ENCODE measurements around the gene NAALADL1. TPM values are rescaled to one million over a fixed set of nuclear protein-coding genes. Genes with fewer than 3 reads are reported as not detected.
A peak's percentile ranks its signal among the peaks of the same experiment; 100 is the strongest.
"Not testable (repeated sequence)": the region's sequence is repeated elsewhere in the genome, so short reads cannot be mapped to it uniquely, and the experiment has no call there.

NAALADL1 gene
- total RNA-seq, 1 experiment from 2014 or later = not detected

DNA sequence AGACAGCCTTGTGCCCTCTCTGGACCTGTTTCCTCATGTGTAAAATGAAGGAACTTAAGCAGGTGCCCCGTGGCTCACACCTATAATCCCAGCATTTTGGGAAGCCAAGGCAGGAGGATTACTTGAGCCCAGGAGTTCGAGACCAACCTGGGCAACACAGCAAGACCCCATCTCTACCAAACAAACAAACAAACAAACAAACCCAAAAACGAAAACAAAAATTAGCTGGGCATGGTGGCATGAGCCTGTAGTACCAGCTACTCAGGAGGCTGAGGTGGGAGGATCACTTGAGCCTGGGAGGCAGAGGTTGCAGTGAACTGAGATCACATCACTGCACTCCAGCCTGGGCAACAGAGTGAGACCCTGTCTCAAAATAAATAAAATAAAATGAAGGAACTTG is 54.4 kb downstream of the NAALADL1 start:
- H3K36me3 ChIP-seq; H3K9me3 ChIP-seq (replicated peaks); H3K27ac ChIP-seq; H3K4me3 ChIP-seq; DNase-seq (ENCODE audit: low read depth in 1 of 2, low spot score in 2 of 2); H3K27me3 ChIP-seq (replicated peaks): not testable (repeated sequence)
- peaks cover 17% of the 10 kb centered on the region for H3K4me1 ChIP-seq (replicated peaks)

DNA sequence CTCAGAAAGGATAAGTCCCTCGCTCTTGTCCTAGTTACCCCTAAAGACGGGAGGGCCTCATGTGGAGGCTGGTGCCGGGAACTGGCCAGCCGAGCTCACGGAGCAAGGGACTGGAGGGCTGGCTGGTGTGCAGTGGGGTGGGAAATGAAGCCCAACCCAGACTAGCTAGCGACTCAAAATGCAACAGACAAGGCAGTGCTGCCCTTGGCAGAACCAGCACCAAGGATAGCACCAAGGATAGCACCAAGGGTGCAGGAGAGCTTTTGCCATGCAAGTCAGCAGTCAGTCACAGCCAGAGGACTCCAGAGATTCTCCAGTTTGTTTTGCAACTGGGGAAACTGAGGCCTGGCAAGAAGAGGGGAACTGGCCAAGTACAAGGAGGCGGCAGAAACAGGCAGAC is 55.1 kb downstream of the NAALADL1 start:
- Histone ChIP-seq H3K4me1 (replicated peaks) (peaks cover 17% of the 10 kb centered on the region), H3K27ac (no peak overlapping the region), H3K4me3 (no peak overlapping the region), H3K36me3 (no peaks in the 10 kb centered on the region), H3K9me3 (replicated peaks) (no peaks in the 10 kb centered on the region), H3K27me3 (replicated peaks) (no peaks in the 10 kb centered on the region)
- DNase-seq (ENCODE audit: low read depth in 1 of 2, low spot score in 2 of 2) = no peak

DNA sequence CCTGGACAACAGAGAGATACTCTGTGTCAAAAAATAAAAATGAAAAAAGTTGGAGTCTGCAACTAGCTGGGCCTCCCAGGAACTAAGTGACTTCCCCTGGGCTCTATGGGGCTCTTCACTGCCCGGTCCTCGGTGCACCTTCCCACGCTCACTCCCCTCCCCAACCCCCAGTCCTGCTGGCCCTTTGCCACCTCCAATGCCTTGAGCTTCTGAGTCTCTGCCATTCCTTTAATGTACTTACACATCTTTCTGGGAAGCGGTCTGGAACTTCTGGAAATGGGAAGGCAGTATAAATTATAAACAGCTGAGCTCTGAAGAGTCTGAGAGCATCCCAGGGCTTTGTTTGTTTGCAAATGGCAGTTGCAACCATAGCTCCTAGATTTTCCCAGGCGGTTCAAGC is 55.6 kb downstream of the NAALADL1 start:
- H3K27ac ChIP-seq = no peak overlapping the region
- H3K36me3 ChIP-seq = no peaks in the 10 kb centered on the region
- peaks cover 16% of the 10 kb centered on the region for H3K4me1 ChIP-seq (replicated peaks)
- H3K4me3 ChIP-seq = no peak overlapping the region
- no peaks in the 10 kb centered on the region for H3K9me3 ChIP-seq (replicated peaks)
- H3K27me3 ChIP-seq (replicated peaks) = no peaks in the 10 kb centered on the region
- no peak for DNase-seq (ENCODE audit: low read depth in 1 of 2, low spot score in 2 of 2)

DNA sequence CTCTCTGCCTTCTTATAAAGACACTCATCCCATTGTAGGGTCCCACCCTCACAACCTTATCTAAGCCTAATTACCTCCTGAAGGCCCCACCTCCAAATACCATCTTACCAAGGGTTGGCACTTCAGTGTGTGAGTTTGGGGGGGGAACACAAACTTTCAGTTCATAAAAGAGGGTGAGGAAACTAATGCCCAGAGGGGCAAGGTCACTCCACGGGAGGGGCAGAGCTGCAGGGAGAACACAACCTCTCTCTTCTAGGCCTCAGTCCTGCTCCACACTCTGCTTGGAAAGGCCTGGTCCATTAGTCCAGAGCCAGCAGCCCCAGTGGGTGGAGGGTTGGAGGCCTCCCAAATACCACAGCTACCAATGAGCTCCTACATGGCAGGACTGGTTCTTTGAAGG is 58.9 kb downstream of the NAALADL1 start:
- Histone ChIP-seq H3K27ac (no peak overlapping the region), H3K36me3 (no peaks in the 10 kb centered on the region), H3K4me1 (replicated peaks) (peaks cover 10% of the 10 kb centered on the region), H3K9me3 (replicated peaks) (no peaks in the 10 kb centered on the region), H3K4me3 (no peak overlapping the region), H3K27me3 (replicated peaks) (no peaks in the 10 kb centered on the region)
- no peak for DNase-seq (ENCODE audit: low read depth in 1 of 2, low spot score in 2 of 2)

DNA sequence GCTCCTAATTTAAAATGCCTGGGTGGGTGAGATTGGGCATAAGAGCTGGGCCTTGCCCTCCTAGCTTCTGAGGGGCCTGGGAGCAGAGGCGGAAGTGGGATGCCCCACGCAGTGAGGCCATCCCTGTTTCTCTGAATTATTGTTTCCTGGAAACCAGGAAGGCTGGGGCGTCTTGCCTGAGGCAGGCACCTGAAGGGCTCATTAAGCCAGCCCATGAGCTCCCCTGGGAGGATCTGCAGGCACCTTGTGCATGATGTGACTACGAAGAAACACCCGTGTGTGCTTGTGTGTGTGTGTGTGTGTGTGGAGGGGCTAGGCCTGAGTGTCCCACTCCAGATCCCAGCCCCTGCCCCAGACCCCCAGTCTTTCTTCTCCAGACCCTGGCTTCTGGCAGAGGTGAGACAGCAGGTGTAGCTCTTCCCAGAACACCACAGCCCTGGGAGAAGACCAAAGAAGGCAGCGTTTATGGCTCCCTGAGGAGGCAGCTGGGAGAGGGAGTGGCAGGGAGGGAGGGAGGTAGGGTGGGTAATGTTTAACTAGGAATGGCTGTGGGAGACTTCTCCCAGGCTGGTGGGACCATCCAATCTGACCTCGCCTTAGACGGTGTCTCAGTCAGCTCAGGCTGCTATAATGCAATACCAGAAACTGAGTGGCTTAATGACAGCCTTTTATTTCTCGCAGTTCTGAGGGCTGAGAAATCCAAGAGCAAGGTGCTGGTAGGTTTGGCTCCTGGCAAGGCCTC is 59.5 kb downstream of the NAALADL1 start:
- H3K27ac ChIP-seq = no peak overlapping the region
- H3K4me3 ChIP-seq = no peak overlapping the region
- H3K4me1 ChIP-seq (replicated peaks) = peaks cover 10% of the 10 kb centered on the region
- no peak for DNase-seq (ENCODE audit: low read depth in 1 of 2, low spot score in 2 of 2)
- H3K36me3 ChIP-seq = no peaks in the 10 kb centered on the region
- H3K9me3 ChIP-seq (replicated peaks) = no peaks in the 10 kb centered on the region
- H3K27me3 ChIP-seq (replicated peaks) = no peaks in the 10 kb centered on the region

DNA sequence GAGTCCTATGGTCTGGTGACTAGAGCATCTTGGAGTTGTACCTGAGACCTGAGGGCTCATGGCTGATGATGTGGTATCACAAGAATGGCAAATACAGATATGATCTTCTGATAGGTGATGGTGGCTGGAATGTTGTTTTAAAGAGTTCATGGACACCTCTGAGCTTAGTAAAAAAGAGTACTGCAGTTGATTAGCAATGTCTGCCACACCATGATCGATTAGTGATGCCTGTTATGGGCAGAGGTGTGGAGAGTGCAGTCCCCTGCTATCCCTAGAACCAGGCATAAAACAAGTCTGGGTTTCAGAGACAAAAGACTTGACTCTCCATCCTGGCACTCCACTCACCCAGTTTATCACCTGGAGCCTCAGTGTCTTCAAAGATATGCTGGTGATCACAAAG is 60.2 kb downstream of the NAALADL1 start:
- no peak overlapping the region for H3K27ac ChIP-seq
- peaks cover 10% of the 10 kb centered on the region for H3K4me1 ChIP-seq (replicated peaks)
- H3K36me3 ChIP-seq = no peaks in the 10 kb centered on the region
- DNase-seq (ENCODE audit: low read depth in 1 of 2, low spot score in 2 of 2) = no peak
- H3K27me3 ChIP-seq (replicated peaks) = no peaks in the 10 kb centered on the region
- no peaks in the 10 kb centered on the region for H3K9me3 ChIP-seq (replicated peaks)
- H3K4me3 ChIP-seq = no peak overlapping the region

DNA sequence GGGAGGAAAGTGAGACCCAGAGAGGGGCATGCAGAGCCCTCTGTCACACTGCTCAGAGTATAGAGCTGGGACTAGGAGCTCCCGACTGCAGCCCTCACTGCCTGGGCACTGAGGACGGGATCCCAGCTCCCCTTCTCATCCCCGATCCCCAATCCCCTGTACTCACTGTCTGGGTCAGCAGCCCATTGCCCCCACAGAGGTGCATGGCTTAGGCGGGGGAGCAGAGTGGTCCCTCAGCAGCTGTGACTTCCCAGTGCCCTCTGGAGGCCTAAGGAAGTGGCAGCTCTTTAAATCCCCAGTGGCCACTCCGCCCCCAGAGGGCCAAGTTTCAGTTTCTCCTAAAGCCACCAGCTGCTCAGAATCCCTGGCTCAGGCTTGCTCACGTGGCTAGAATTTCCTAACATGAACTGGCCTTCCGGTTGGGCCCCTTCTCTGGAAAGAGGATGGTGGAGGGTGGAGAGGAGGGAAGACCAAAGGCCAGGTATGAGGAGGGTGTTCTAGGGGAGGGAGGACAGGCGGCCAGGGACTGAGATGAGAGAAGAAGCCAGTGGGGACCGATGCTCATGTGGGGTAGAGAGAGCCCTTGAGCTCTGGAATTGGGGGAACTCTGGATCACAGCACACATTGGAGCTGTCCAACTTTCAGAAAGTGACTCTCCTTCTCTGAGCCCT is 61.5 kb downstream of the NAALADL1 start, which contains the start of gene BATF2:
BATF2 (minus strand) TSS at position 262 of the 671 bp plus-strand sequence; CDS start at position 205, 57 bp downstream.
- Histone ChIP-seq H3K9me3 (replicated peaks) (no peaks in the 10 kb centered on the region), H3K27me3 (replicated peaks) (no peaks in the 10 kb centered on the region), H3K36me3 (no peaks in the 10 kb centered on the region), H3K4me1 (replicated peaks) (peaks cover 10% of the 10 kb centered on the region), H3K4me3 (no peak within 1 kb of the TSS), H3K27ac (no peak within 1 kb of the TSS)
- peak; percentile 49 to 77 for DNase-seq (ENCODE audit: low read depth in 1 of 2, low spot score in 2 of 2)

DNA sequence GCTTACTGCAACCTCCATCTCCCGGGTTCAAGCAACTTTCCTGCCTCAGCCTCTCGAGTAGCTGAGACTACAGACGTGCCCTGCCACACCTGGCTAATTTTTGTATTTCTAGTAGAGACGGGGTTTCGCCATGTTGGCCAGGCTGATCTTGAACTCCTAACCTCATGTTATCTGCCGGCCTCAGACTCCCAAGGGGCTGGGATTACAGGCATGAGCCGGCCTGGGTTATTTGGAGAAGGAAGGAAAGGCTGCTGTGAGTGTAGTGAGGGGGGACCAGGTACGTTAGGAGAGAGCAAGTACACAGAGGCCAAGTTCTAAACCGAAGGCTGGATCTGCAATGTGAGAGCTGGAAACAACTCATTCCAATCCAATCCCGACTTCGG is 62.0 kb downstream of the NAALADL1 start:
- H3K9me3 ChIP-seq (replicated peaks) = no peaks in the 10 kb centered on the region
- no peak overlapping the region for H3K4me3 ChIP-seq
- no peak overlapping the region for H3K27ac ChIP-seq
- DNase-seq (ENCODE audit: low read depth in 1 of 2, low spot score in 2 of 2) = no peak
- H3K27me3 ChIP-seq (replicated peaks) = no peaks in the 10 kb centered on the region
- no peaks in the 10 kb centered on the region for H3K36me3 ChIP-seq
- H3K4me1 ChIP-seq (replicated peaks) = peaks cover 10% of the 10 kb centered on the region

Other genes starting within 250 kb of the NAALADL1 start
- gene MEN1, start 248.0 kb downstream of the NAALADL1 start, total RNA-seq (2014; rRNA removed; shearing (Covaris generic)) = 13.8 and 22.0 TPM in 2 replicates
- 0.03 TPM in 1 of 2 replicates, not detected in the other for gene CDC42BPG, start 213.9 kb downstream of the NAALADL1 start, total RNA-seq (2014; rRNA removed; shearing (Covaris generic))
- gene EHD1, start 179.9 kb downstream of the NAALADL1 start, total RNA-seq (2014; rRNA removed; shearing (Covaris generic)) = 75.2 and 85.7 TPM in 2 replicates
- 22.5 and 23.2 TPM in 2 replicates for gene ATG2A, start 141.3 kb downstream of the NAALADL1 start, total RNA-seq (2014; rRNA removed; shearing (Covaris generic))
- 20.6 and 30.6 TPM in 2 replicates for gene PPP2R5B, start 133.9 kb downstream of the NAALADL1 start, total RNA-seq (2014; rRNA removed; shearing (Covaris generic))
- gene GPHA2, start 122.7 kb downstream of the NAALADL1 start, total RNA-seq (2014; rRNA removed; shearing (Covaris generic)) = not detected in 2 replicates
- not detected in 2 replicates for gene MAJIN, start 86.4 kb downstream of the NAALADL1 start, total RNA-seq (2014; rRNA removed; shearing (Covaris generic))
- gene BATF2, start 61.6 kb downstream of the NAALADL1 start, total RNA-seq (2014; rRNA removed; shearing (Covaris generic)) = not detected in 2 replicates
- gene ARL2, start 44.4 kb downstream of the NAALADL1 start, total RNA-seq (2014; rRNA removed; shearing (Covaris generic)) = 155 and 222 TPM in 2 replicates
- 35.3 and 36.9 TPM in 2 replicates for gene SNX15, start 31.1 kb downstream of the NAALADL1 start, total RNA-seq (2014; rRNA removed; shearing (Covaris generic))
- gene SAC3D1, start 17.3 kb downstream of the NAALADL1 start, total RNA-seq (2014; rRNA removed; shearing (Covaris generic)) = 35.8 and 69.9 TPM in 2 replicates
- 90.2 and 124 TPM in 2 replicates for gene CDCA5, start 25.5 kb upstream of the NAALADL1 start, total RNA-seq (2014; rRNA removed; shearing (Covaris generic))
- 63.7 and 91.9 TPM in 2 replicates for gene ZFPL1, start 25.7 kb upstream of the NAALADL1 start, total RNA-seq (2014; rRNA removed; shearing (Covaris generic))
- gene VPS51, start 37.7 kb upstream of the NAALADL1 start, total RNA-seq (2014; rRNA removed; shearing (Covaris generic)) = 387 and 508 TPM in 2 replicates
- 1.5 and 2.4 TPM in 2 replicates for gene TM7SF2, start 53.3 kb upstream of the NAALADL1 start, total RNA-seq (2014; rRNA removed; shearing (Covaris generic))
- 22.8 and 42.1 TPM in 2 replicates for gene ZNHIT2, start 59.1 kb upstream of the NAALADL1 start, total RNA-seq (2014; rRNA removed; shearing (Covaris generic))
- 672 and 1,078 TPM in 2 replicates for gene FAU, start 63.6 kb upstream of the NAALADL1 start, total RNA-seq (2014; rRNA removed; shearing (Covaris generic))
- 113 and 138 TPM in 2 replicates for gene MRPL49, start 63.8 kb upstream of the NAALADL1 start, total RNA-seq (2014; rRNA removed; shearing (Covaris generic))
- 15.6 and 20.2 TPM in 2 replicates for gene SYVN1, start 76.0 kb upstream of the NAALADL1 start, total RNA-seq (2014; rRNA removed; shearing (Covaris generic))
- gene SPDYC, start 111.7 kb upstream of the NAALADL1 start, total RNA-seq (2014; rRNA removed; shearing (Covaris generic)) = not detected in 2 replicates
- gene CAPN1, start 123.4 kb upstream of the NAALADL1 start, total RNA-seq (2014; rRNA removed; shearing (Covaris generic)) = 120 and 177 TPM in 2 replicates
- 26.8 and 44.2 TPM in 2 replicates for gene POLA2, start 203.4 kb upstream of the NAALADL1 start, total RNA-seq (2014; rRNA removed; shearing (Covaris generic))

All from SJSA1 (cell line).